HG02938 (cell line): ENCODE data around the gene TUBD1.
"Not testable (repeated sequence)": the region's sequence is repeated elsewhere in the genome, so short reads cannot be mapped to it uniquely, and the experiment has no call there.

Experiments used
- ATAC-seq: cut with Tn5 transposase; IDR thresholded peaks from one replicate; pipeline ENCODE4 v1.9.1; 2021; ENCODE audit warnings: mild to moderate bottlenecking, moderate library complexity; ENCODE audit not compliant: unreplicated experiment

The TUBD1 gene

GRCh38 chr17:59892924-59893675 lies at the start of gene TUBD1, which contains the start of gene RPS6KB1:
TUBD1 (minus strand) TSS chr17:59892943; CDS start chr17:59891002, 1,941 bp downstream.
RPS6KB1 (plus strand) TSS chr17:59893121; CDS start chr17:59893185, 64 bp downstream.
- ATAC-seq = peak; percentile 87

- no peak for ATAC-seq
These were observed 48.4 kb upstream of the TUBD1 start for GRCh38 chr17:59941131-59941530.

- ATAC-seq = not testable (repeated sequence)
These were observed 48.0 kb upstream of the TUBD1 start for GRCh38 chr17:59940697-59941096.

GRCh38 chr17:59933317-59933716 lies 40.6 kb upstream of the TUBD1 start:
- ATAC-seq = not testable (repeated sequence)

GRCh38 chr17:59930768-59931167 lies 38.0 kb upstream of the TUBD1 start:
- ATAC-seq = not testable (repeated sequence)

GRCh38 chr17:59930121-59930520 lies 37.4 kb upstream of the TUBD1 start:
- not testable (repeated sequence) for ATAC-seq

- ATAC-seq = not testable (repeated sequence)
These were observed 27.9 kb upstream of the TUBD1 start for GRCh38 chr17:59920637-59921036.

- no peak for ATAC-seq
These were observed 23.7 kb upstream of the TUBD1 start for GRCh38 chr17:59916446-59916845.

GRCh38 chr17:59914274-59914854 lies 21.6 kb upstream of the TUBD1 start:
- ATAC-seq = no peak

GRCh38 chr17:59907467-59907866 lies 14.7 kb upstream of the TUBD1 start:
- no peak for ATAC-seq

- ATAC-seq = no peak
These were observed 10.7 kb upstream of the TUBD1 start for GRCh38 chr17:59903455-59903854.

GRCh38 chr17:59901604-59902003 lies 8.9 kb upstream of the TUBD1 start:
- ATAC-seq = no peak

- no peak for ATAC-seq
These were observed 6.4 kb upstream of the TUBD1 start for GRCh38 chr17:59899099-59899498.

- no peak for ATAC-seq
These were observed 4.3 kb upstream of the TUBD1 start for GRCh38 chr17:59897090-59897489.

GRCh38 chr17:59893676-59894100 lies 945 bp upstream of the TUBD1 start:
- peak; percentile 3 for ATAC-seq

GRCh38 chr17:59892251-59892923 lies 356 bp downstream of the TUBD1 start:
- peak; percentile 57 for ATAC-seq

GRCh38 chr17:59890720-59891119 lies 2.0 kb downstream of the TUBD1 start:
- ATAC-seq = no peak

- no peak for ATAC-seq
These were observed 4.5 kb downstream of the TUBD1 start for GRCh38 chr17:59888145-59888750.

GRCh38 chr17:59884861-59885260 lies 7.9 kb downstream of the TUBD1 start:
- ATAC-seq = no peak

GRCh38 chr17:59878624-59879023 lies 14.1 kb downstream of the TUBD1 start:
- ATAC-seq = no peak

- ATAC-seq = no peak
These were observed 14.8 kb downstream of the TUBD1 start for GRCh38 chr17:59877965-59878364.
